GM21717 (cell line): ENCODE measurements around the gene MTHFSD.

ENCODE experiments used
- ATAC-seq: cut with Tn5 transposase; IDR thresholded peaks from one replicate; pipeline ENCODE4 v1.9.1; 2021; ENCODE audit warnings: mild to moderate bottlenecking, moderate library complexity; ENCODE audit not compliant: unreplicated experiment

Gene MTHFSD

DNA sequence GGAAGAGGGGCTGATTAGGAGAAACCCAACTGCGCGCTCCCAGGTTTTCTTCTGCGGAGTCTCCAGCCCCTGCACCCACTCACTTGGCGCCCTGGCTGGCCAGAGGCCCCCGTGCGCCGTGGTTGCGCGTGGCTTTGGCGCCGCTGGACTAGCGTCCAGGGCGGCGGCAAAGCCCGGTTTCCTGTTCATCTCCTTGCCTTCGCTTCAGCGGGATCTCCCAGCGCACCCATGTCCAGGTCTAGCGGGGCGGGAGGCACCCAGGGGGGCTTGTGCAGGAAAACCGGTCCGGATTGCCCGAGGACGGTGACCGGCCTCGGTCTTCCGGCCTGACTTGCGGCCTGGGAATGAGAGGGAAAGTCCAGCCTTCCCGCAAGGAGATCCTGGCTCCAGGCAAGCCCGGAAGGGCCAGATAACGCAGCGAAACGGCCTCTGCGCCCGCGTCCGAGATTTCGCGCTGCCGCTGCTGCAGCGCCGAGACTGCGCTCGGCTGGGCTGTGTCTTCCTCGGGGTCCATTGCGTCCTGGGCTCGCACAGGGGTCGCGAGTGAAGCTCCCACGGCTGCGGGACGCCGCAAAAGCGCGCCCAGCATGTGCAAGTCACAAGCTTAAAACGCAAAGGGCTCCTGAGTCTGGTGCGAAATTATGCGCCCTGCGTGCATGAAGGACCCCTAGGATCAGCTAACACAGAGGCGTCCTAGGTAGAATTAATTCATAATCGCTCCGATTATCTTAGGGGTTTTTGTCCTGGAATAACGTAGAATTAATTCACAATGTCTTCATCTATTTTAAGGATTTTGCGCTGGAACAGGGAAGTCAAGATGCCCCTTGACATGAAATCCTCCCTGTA, 39.0 kb downstream of the MTHFSD start:
- ATAC-seq = no peak

DNA sequence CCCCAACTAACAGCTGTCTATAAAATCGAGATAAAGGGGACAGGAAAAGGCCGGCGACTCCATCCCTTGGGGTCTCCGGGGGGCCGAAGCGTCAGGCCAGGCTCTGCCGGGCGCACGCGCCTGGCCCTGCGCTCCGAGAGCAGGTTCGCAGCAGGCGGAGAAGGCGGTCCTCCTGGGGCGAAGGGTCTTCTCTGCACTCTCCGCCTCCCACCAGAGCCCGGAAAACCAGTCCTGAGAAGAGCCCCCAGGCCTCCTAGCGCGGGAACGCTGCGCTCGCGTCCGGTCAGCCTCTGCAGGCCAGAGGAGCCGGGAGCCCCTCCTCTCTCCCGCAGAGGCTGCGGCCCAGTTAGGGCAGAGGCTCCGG, 39.6 kb downstream of the MTHFSD start:
- ATAC-seq = no peak

GRCh38 chr16:86514481-86515376, 40.3 kb downstream of the MTHFSD start:
- no peak for ATAC-seq

DNA sequence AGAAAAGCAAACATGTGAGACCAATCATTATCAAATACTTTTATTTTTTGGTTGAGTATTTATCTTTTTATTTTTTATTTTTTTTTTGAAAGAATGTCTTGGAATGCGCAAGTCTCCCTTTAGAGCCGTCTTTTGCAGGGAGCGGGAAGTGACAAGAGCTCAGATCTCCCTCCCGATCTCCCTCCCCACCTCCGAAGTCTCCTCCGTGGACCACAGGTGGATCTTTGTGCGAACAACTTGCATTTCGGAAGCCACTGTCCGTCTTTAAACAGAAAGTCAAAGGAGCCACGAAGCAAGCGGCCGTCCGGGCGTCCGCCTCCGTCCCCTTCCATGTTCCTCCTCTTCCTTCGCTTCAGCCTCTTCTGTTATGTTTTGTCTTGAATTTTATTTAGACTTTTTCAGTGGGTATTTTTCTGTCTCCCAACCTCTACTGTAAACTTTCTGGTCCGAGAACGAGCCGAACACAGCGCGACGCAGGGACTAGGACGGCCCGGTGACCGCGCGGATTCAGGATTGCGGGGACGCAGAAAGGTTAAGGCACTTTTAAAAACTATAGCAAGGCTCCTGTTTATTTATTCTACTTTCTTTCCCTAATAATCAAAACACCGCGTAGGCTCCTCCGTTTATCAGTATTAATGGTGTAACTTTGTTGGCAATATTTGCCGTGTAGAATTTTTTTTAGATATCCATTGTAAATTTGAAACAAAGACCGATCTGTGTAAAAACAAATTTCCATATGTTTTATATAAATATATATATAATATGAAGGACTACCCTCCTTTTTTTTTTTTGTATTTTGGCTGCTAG, 41.4 kb downstream of the MTHFSD start:
- no peak for ATAC-seq

DNA sequence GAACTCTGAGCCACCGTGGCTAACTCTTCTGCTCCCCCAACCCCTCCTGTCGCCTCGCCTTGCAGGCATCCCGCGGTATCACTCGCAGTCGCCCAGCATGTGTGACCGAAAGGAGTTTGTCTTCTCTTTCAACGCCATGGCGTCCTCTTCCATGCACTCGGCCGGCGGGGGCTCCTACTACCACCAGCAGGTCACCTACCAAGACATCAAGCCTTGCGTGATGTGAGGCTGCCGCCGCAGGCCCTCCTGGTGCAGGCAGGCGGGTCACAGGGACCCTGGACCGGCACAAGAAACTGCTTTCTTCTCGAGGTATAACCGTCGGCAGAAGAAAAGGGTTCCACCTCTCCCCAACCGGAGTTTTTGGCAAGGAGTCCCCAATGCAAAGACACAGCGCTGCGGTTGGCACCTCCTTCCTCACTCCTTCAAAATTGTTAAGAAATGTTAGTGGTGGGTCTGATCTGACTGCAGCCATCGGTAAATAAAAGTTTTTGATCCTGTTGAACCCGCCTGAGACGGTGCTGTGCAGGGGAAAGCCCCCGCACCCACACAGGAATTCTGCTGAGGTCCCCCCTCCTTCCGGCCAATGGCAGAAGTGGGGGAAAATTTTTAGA, 42.1 kb downstream of the MTHFSD start:
- no peak for ATAC-seq

GRCh38 chr16:86512301-86512859, 42.7 kb downstream of the MTHFSD start:
- ATAC-seq = no peak

GRCh38 chr16:86511317-86512161, 43.5 kb downstream of the MTHFSD start:
- no peak for ATAC-seq

DNA sequence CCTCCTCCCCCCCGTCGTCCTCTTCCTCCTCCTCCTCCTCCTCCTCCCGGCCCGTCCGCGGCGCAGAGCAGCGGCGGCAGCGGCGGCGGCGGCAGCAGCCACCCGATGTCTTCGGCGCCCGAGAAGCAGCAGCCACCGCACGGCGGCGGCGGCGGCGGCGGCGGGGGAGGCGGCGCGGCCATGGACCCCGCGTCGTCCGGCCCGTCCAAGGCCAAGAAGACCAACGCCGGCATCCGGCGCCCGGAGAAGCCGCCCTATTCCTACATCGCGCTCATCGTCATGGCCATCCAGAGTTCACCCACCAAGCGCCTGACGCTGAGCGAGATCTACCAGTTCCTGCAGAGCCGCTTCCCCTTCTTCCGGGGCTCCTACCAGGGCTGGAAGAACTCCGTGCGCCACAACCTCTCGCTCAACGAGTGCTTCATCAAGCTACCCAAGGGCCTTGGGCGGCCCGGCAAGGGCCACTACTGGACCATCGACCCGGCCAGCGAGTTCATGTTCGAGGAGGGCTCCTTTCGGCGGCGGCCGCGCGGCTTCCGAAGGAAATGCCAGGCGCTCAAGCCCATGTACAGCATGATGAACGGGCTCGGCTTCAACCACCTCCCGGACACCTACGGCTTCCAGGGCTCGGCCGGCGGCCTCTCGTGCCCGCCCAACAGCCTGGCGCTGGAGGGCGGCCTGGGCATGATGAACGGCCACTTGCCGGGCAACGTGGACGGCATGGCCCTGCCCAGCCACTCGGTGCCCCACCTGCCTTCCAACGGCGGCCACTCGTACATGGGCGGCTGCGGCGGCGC, 44.4 kb downstream of the MTHFSD start, which contains the start of gene FOXF1:
Gene FOXF1, plus strand, starts transcription at position 63 of the 797 bp plus-strand sequence. Its CDS starts 43 bp downstream, at position 106.
- no peak for ATAC-seq

DNA sequence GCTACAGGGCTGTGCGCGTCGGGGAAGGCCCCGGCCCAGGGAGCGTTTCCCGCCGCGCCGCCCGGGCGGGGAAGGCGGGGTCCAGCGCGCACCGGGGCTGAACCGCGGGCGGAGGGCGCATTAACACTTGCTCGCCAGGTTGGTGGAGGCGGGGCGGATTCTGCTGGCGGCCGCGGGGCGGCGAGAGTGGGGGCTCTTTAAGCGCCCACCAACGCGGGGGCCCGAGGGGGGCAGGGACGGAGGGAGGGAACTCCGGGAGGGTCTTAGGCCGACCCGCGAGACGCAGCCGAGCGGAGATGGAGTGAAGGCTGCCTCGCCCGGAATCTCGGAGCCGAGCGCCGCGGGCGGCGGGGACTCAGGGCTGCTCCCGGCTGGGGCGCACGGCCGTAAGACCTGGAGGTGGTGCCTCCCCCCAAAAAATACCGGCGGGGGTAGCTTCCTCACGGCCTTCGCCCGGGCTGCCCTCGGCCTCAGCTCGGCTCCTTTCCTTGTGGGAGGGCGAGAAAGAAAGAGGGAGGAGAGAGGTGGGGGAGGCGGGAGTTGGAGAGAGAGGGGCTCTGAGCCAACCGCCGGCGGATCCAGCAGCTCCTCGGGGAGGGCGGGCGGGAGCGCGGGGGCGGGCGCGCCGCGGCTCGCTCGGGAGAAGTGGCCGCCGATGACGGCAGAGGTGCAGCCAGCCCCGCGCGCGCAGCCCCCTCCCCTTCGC, 45.1 kb downstream of the MTHFSD start:
- no peak for ATAC-seq

- no peak for ATAC-seq
These were observed 45.9 kb downstream of the MTHFSD start for GRCh38 chr16:86508947-86509758.

GRCh38 chr16:86508028-86508946, 46.7 kb downstream of the MTHFSD start:
- ATAC-seq = no peak

- ATAC-seq = no peak
These were observed 47.6 kb downstream of the MTHFSD start for GRCh38 chr16:86507173-86508027.

- ATAC-seq = no peak
These were observed 48.9 kb downstream of the MTHFSD start for GRCh38 chr16:86505899-86506864.
